SH-SY5Y (cell line): ENCODE data around the gene FSCN2.

Experiments
- GATA2 ChIP-seq: IDR thresholded peaks from 2 replicates; pipeline ENCODE4 v1.6.1; 2011; ENCODE audit warnings: mild to moderate bottlenecking, low read depth, low read length
- GATA3 ChIP-seq: IDR thresholded peaks from 2 replicates; pipeline ENCODE4 v1.6.1; 2011; ENCODE audit warnings: low read depth, mild to moderate bottlenecking, low read length, moderate library complexity

Gene FSCN2

DNA sequence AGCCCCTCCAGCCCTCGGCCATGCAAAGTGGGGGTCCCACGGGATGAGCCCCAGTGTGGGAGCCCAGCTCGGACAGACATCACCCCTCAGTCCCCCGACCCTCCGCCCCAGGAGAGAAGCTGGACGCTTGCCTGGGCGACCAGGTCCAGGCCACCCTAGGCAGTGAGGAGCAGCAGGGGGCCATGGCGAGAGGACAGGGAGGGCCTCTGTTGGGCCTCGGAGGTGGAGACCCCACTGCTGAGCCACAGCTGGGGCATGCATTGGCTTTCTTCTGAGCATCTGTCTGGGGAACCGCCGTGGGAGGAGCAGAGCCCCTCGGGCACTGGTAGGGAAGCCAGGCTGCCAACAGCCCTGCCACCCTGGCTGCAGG, 28.6 kb upstream of the FSCN2 start:
- no peak for TF ChIP-seq GATA3

DNA sequence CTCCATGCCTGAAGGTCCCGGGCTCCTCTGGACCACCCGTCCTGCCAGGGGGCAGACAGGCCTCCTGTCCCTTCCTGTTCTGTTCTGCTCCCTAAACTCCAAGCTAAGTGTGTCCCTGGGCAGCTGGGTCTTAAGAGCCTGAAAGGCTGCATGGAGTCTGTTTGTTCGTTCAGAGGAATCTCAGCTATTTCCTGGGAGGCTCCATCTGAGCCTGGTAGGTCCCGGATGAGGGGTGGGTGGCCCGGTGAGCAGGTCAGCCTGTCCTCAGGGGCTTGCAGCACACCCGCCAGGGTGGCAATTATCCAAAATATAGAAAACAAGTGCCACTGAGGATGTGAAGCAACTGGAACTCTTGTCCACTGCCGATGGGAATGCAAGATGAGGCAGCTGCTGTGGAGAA, 28.1 kb upstream of the FSCN2 start:
- TF ChIP-seq GATA2: no peak
- no peak for TF ChIP-seq GATA3

GRCh38 chr17:81502471-81503017, 25.6 kb upstream of the FSCN2 start:
- no peak for TF ChIP-seq GATA2

DNA sequence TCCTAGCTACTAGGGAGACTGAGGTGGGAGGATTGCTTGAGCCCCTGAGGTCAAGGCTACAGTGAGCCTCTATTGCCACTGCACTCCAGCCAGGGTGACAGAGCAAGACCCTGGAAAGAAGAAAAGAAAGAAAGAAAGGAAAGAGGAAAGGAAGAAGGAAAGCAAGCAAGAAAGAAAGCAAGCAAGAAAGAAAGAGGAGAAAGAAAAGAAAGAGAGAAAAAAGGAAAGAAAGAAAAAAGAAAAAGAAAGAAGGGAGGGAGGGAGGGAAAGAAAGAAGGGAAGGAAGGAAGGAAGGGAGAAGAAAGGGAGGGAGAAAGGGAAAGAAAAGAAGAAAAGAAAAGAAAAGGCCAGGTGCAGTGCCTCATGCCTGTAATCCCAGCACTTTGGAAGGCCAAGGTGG, 24.6 kb upstream of the FSCN2 start:
- no peak for TF ChIP-seq GATA3
- no peak for TF ChIP-seq GATA2

- TF ChIP-seq GATA2: 0 out of 2 replicates have a peak, but pooled peaks have one; percentile 31
- TF ChIP-seq GATA3: no peak
Measured at GRCh38 chr17:81508639-81509206, 19.5 kb upstream of the FSCN2 start.

DNA sequence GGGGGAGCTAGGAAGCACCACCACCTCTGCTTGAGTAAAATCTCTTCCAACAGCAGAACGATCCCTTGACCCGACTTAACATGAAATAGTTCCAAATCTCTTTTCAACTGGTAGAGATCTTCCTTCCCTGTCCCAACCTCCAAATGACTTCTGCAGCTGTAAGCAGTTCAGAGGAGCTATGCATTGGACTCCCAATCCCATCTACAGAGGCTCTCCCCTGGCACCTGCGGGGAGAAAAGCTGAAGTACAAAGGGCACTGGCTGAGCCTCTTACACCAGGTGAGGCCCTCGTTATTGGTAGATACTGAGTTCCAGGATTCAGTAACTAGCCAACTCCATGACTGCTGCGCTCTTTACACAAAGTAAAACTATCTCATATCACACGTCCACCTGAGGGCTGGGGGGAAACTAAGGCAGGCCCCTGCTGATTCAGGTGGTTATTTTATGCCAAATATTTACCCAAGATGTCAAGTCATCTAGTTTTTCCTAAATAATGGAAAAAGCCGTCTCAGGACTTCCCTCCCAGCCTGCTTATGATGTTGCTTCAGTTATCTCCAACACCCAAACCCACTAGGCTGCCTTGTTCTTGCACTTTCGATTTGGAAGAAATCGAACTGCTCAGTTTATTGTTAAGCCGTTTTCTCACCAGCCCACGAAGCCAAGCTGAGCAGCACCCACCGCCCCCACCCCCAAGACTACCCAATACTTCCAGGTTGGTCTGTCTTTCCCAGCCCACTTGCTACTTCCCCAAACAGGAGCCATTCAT, 18.8 kb upstream of the FSCN2 start:
- no peak for TF ChIP-seq GATA3

DNA sequence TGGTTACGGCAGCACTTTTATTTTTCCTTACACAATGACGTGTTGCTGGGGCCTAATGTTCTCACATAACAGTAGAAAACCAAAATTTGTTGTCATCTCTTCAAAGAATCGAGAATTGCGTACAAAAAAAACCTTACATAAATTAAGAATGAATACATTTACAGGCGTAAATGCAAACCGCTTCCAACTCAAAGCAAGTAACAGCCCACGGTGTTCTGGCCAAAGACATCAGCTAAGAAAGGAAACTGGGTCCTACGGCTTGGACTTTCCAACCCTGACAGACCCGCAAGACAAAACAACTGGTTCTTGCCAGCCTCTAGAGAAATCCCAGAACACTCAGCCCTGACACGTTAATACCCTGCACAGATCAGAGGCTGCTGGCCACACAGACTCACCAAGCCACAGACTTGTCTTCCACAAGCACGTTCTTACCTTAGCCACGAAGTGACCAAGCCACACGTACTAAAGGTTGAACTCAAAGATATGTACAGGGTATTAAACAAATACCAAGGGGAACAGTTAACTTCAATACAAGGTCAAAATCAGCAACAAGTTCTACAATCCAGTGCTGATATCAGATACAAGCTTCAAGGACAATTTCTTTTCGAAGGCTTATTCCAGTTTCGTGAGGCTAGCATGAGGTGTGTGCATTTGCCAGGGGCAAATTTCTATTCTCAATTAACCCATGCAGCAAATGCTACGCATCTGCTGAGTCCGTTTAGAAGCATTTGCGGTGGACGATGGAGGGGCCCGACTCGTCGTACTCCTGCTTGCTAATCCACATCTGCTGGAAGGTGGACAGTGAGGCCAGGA, 18.0 kb upstream of the FSCN2 start:
- TF ChIP-seq GATA2 (no peak), GATA3 (no peak)

GRCh38 chr17:81510785-81511553, 17.2 kb upstream of the FSCN2 start:
- TF ChIP-seq GATA2: no peak
- TF ChIP-seq GATA3: no peak

- TF ChIP-seq GATA3 (no peak), GATA2 (no peak)
Measured at GRCh38 chr17:81511554-81511803, 16.7 kb upstream of the FSCN2 start.

DNA sequence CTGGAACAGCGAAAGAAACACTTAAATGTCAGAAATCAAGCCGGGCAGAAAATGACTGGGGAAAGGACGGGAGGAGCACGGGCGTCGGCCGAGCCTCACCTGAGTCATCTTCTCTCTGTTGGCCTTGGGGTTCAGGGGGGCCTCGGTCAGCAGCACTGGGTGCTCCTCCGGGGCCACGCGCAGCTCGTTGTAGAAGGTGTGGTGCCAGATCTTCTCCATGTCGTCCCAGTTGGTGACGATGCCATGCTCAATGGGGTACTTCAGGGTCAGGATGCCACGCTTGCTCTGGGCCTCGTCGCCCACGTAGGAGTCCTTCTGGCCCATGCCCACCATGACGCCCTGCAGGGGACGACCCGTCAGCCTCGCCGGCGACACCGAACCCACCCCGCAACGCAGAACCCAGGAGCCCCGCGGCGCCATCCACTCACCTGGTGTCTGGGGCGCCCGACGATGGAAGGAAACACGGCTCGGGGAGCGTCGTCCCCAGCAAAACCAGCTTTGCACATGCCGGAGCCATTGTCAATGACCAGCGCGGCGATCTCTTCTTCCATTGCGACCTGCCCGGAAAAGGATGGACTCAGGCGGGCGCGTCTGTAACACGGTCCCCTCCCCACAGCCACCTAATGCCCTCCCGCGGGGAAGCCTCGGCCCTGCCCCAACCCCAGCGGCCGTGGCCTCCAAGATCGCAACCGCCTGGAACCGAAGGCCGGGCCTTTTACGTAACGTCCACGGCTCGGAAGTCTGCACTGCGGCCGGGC, 16.2 kb upstream of the FSCN2 start:
- TF ChIP-seq GATA2 (no peak), GATA3 (no peak)

DNA sequence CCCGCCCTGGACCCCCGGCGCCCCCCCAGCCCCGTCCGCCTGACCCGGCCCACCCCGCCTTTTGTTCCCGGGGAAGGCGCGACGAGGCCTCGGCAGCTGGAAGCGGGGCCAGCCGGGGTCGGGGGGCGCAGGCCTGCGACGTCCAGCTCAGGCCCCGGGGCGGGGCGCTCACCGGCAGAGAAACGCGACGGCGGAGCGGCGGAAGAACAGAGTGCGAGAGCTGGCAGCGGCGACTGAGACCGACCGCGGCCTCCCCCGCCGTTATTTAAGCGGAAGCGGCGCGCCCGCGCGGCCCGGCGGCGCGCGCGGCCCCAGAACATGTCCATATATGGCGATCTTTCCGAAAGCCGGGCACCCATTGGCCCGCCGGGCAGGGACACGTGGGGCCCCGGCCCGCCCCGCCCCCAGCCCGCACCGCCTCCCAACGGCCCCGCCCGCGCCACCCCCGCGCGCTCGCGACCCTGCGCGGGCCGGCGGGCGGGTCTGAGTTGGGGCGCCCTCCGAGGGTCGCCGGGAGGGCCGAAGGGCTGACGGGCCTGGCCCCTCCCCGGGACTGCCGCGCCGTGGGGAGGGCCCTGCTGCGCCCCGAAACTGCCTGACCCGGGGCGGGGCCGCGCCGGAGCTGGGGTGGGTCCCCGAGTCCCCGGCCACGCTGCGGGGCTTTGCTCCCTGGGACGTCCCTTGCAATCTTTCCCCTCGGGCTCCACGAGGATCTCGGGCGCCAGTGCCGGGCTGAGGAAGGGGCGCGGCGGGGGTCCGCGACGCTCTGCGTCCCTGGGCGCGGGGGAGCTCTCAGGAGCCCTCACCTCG, 15.4 kb upstream of the FSCN2 start, which contains the start of gene ACTG1:
ACTG1 (minus strand) TSS at position 238 of the 810 bp plus-strand sequence. CDS start 445 bp downstream, outside the sequence.
- no peak for TF ChIP-seq GATA3
- TF ChIP-seq GATA2: no peak

- TF ChIP-seq GATA2 (no peak), GATA3 (no peak)
Measured at GRCh38 chr17:81513372-81513752, 14.8 kb upstream of the FSCN2 start.

- TF ChIP-seq GATA3 (no peak), GATA2 (no peak)
Measured at GRCh38 chr17:81513753-81514488, 14.3 kb upstream of the FSCN2 start.
